ENCODE measurements around the gene KATNB1.

KATNB1 gene

GRCh38 chr16:57696240-57696639 is 39.3 kb upstream of the KATNB1 start:
- Histone ChIP-seq H3K79me2 (ENCODE audit: control insufficient read depth, low read length) (no peaks in the 10 kb centered on the region), H3F3A (ENCODE audit: control insufficient read depth, insufficient read depth) (no peaks in the 10 kb centered on the region), H3K4me3 (ENCODE audit: low read length) (no peak overlapping the region), H3K9me3 (ENCODE audit: control insufficient read depth, insufficient read depth, low read length) (no peaks in the 10 kb centered on the region), H3K9me2 (replicated peaks; ENCODE audit: control insufficient read depth, low read length) (no peaks in the 10 kb centered on the region), H3K4me1 (ENCODE audit: control insufficient read depth, low read length) (peaks cover 10% of the 10 kb centered on the region), H3K27me3 (ENCODE audit: control insufficient read depth, low read length) (no peaks in the 10 kb centered on the region), H3K4me2 (ENCODE audit: low read length) (no peak overlapping the region), H3K36me3 (ENCODE audit: control insufficient read depth, low read length) (no peaks in the 10 kb centered on the region), H4K20me1 (ENCODE audit: control insufficient read depth, insufficient read depth, low read depth, low read length) (no peaks in the 10 kb centered on the region), H3K27ac (ENCODE audit: low read depth, low read length) (no peak overlapping the region)
- TF ChIP-seq CTCF (IDR thresholded peaks at IDR 0.05; ENCODE audit: low read depth, low read length, poor library complexity, severe bottlenecking): no peak
- no peak for TF ChIP-seq EZH2phosphoT487 (IDR thresholded peaks at IDR 0.05; ENCODE audit: borderline replicate concordance, low read length)

- Histone ChIP-seq H3K36me3 (ENCODE audit: control insufficient read depth, low read length) (no peaks in the 10 kb centered on the region), H3K4me3 (ENCODE audit: low read length) (no peak overlapping the region), H3K79me2 (ENCODE audit: control insufficient read depth, low read length) (no peaks in the 10 kb centered on the region), H3K4me1 (ENCODE audit: control insufficient read depth, low read length) (peaks cover 9% of the 10 kb centered on the region), H4K20me1 (ENCODE audit: control insufficient read depth, insufficient read depth, low read depth, low read length) (no peaks in the 10 kb centered on the region), H3K27ac (ENCODE audit: low read depth, low read length) (no peak overlapping the region), H3F3A (ENCODE audit: control insufficient read depth, insufficient read depth) (no peaks in the 10 kb centered on the region), H3K27me3 (ENCODE audit: control insufficient read depth, low read length) (no peaks in the 10 kb centered on the region), H3K9me2 (replicated peaks; ENCODE audit: control insufficient read depth, low read length) (no peaks in the 10 kb centered on the region), H3K4me2 (ENCODE audit: low read length) (no peak overlapping the region), H3K9me3 (ENCODE audit: control insufficient read depth, insufficient read depth, low read length) (no peaks in the 10 kb centered on the region)
- TF ChIP-seq CTCF (IDR thresholded peaks at IDR 0.05; ENCODE audit: low read depth, low read length, poor library complexity, severe bottlenecking) (no peak), EZH2phosphoT487 (IDR thresholded peaks at IDR 0.05; ENCODE audit: borderline replicate concordance, low read length) (no peak)
These were observed 37.6 kb upstream of the KATNB1 start for GRCh38 chr16:57697896-57698537.

GRCh38 chr16:57698812-57699405 is 36.7 kb upstream of the KATNB1 start:
- H3K79me2 ChIP-seq (ENCODE audit: control insufficient read depth, low read length): no peaks in the 10 kb centered on the region
- no peaks in the 10 kb centered on the region for H3F3A ChIP-seq (ENCODE audit: control insufficient read depth, insufficient read depth)
- no peak overlapping the region for H3K4me3 ChIP-seq (ENCODE audit: low read length)
- no peak for TF ChIP-seq CTCF (IDR thresholded peaks at IDR 0.05; ENCODE audit: low read depth, low read length, poor library complexity, severe bottlenecking)
- TF ChIP-seq EZH2phosphoT487 (IDR thresholded peaks at IDR 0.05; ENCODE audit: borderline replicate concordance, low read length): no peak
- H3K4me1 ChIP-seq (ENCODE audit: control insufficient read depth, low read length): peaks cover 9% of the 10 kb centered on the region
- H3K27me3 ChIP-seq (ENCODE audit: control insufficient read depth, low read length): no peaks in the 10 kb centered on the region
- H3K27ac ChIP-seq (ENCODE audit: low read depth, low read length): no peak overlapping the region
- H3K9me2 ChIP-seq (replicated peaks; ENCODE audit: control insufficient read depth, low read length): no peaks in the 10 kb centered on the region
- H3K36me3 ChIP-seq (ENCODE audit: control insufficient read depth, low read length): no peaks in the 10 kb centered on the region
- H3K9me3 ChIP-seq (ENCODE audit: control insufficient read depth, insufficient read depth, low read length): no peaks in the 10 kb centered on the region
- no peak overlapping the region for H3K4me2 ChIP-seq (ENCODE audit: low read length)
- no peaks in the 10 kb centered on the region for H4K20me1 ChIP-seq (ENCODE audit: control insufficient read depth, insufficient read depth, low read depth, low read length)
